Mucosa of rectum (tissue), 2 donors: Measurements from ENCODE around the gene MAP7D1.
A peak's percentile ranks its signal among the peaks of the same experiment; 100 is the strongest.

Experiments used
- H3K27ac ChIP-seq, 2 donors: one replicate each; pipeline ENCODE4 v1.7.0; 2013; ENCODE audit warnings: inconsistent platforms in 2 of 2, low read depth in 2 of 2, low read length in 2 of 2
- H3K27me3 ChIP-seq, 2 donors: one replicate each; pipeline ENCODE4 v1.7.0; 2013; ENCODE audit warnings: low read length in 2 of 2; ENCODE audit not compliant: control insufficient read depth in 2 of 2, insufficient read depth in 2 of 2
- H3K36me3 ChIP-seq, 2 donors: one replicate each; pipeline ENCODE4 v1.7.0; 2013; ENCODE audit warnings: low read length in 2 of 2; ENCODE audit not compliant: control insufficient read depth in 2 of 2, insufficient read depth in 2 of 2
- H3K4me1 ChIP-seq, 2 donors: one replicate each; pipeline ENCODE4 v1.7.0; 2013; ENCODE audit warnings: low read length in 2 of 2, mild to moderate bottlenecking in 1 of 2; ENCODE audit not compliant: control insufficient read depth in 2 of 2, insufficient read depth in 2 of 2
- H3K4me3 ChIP-seq, 2 donors: one replicate each; pipeline ENCODE4 v1.7.0; 2013; ENCODE audit warnings: low read length in 2 of 2
- H3K9ac ChIP-seq, 2 donors: one replicate each; pipeline ENCODE4 v1.7.0; 2013; ENCODE audit warnings: low read length in 2 of 2, low read depth in 1 of 2, mild to moderate bottlenecking in 1 of 2
- H3K9me3 ChIP-seq, 2 donors: one replicate each; pipeline ENCODE4 v1.7.0; 2013; ENCODE audit warnings: low read length in 2 of 2; ENCODE audit not compliant: control insufficient read depth in 2 of 2
- donor health status: healthy.
- donor health status: Normal muscosa, but diverticular disease.

The MAP7D1 gene

DNA sequence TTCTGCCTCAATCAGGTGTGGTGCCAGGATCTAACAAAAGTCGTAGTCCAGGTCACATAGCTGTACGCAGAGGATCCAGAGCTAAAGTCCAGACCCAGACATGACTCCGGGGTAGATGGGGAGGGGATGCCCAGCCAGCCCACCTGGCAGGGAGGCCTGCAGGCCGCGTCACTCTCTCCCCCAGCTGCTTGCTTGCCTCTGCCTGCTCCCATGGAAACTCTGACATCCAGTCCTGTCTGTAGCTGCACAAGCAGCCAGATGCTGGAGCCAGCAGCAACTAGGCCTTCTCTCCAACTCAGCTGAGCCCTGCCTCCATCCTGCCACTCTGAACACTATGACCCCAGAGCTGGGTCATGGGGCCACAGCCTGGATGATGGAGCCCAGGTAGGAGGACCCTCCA, 39.1 kb upstream of the MAP7D1 start:
- Histone ChIP-seq H3K27ac (no peak overlapping the region), H3K36me3 (no peaks in the 10 kb centered on the region), H3K9me3 (no peaks in the 10 kb centered on the region), H3K4me3 (no peak overlapping the region), H3K27me3 (no peaks in the 10 kb centered on the region), H3K9ac (no peak overlapping the region), H3K4me1 (peaks cover 0 to 2% of the 10 kb centered on the region in 2 donors)

DNA sequence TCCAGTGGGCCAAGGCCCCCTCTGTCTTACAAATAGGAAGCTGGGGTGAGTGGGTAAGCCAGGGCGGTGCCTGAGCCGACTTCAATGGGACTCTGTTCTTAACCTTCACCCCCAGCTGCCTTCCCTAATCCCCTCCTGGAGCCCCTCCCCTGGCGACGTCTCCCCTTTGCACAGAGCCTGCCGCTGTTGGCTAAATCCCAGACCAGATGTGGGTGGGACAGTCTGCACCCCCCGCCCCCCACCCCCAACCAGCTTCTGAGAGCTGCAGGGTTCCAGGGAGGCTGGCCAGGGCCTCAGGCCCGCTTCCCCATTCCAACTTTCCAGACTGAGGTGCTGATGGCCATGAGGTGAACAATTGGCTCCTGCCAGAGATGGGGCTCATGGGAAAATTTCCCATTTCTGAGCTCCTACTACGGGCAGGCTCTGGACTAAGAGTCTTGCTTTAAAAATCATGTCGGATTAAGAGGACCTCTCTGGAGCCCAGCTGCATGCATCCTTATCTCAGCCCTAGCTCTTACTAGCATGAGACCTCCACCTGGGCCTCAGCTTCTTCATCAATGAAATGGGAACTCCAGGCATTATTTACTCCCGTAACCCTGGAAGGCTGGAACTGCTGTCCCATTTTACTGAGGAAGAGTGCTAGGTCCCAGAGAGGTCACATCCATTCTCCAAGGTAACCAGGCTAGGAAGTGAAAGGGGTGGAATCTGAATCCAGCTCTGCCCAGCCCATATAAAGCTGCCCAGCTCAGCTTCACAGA, 37.3 kb upstream of the MAP7D1 start:
- no peak overlapping the region for H3K4me3 ChIP-seq
- peaks cover 0 to 2% of the 10 kb centered on the region in 2 donors for H3K4me1 ChIP-seq
- no peak overlapping the region for H3K9ac ChIP-seq
- no peaks in the 10 kb centered on the region for H3K36me3 ChIP-seq
- H3K27me3 ChIP-seq: peaks cover 3 to 5% of the 10 kb centered on the region in 2 donors
- no peak overlapping the region for H3K27ac ChIP-seq
- H3K9me3 ChIP-seq: no peaks in the 10 kb centered on the region

DNA sequence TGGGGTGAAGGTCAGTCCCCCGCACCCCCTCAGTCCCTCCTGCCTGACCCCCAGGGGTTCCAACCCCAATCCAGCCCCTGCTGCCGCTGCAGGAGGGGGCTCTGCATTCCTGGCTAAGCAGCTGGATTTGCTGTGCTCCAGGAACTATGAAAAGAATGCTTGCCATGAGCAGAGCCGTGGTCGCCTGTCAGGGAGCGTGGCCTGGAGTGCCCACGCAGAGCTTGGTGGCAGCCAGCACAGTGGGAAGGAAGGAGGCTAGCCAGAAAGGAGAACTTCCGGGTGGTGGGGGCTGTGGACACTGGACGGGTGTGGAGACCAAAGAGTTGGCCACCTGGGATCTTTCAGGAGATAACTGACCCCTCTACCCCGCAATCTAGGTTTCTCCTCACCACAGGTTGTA, 36.5 kb upstream of the MAP7D1 start:
- peaks cover 0 to 4% of the 10 kb centered on the region in 2 donors for H3K4me1 ChIP-seq
- H3K27ac ChIP-seq: no peak overlapping the region
- no peak overlapping the region for H3K4me3 ChIP-seq
- no peak overlapping the region for H3K9ac ChIP-seq
- peaks cover 8 to 10% of the 10 kb centered on the region in 2 donors for H3K27me3 ChIP-seq
- no peaks in the 10 kb centered on the region for H3K9me3 ChIP-seq
- H3K36me3 ChIP-seq: no peaks in the 10 kb centered on the region

DNA sequence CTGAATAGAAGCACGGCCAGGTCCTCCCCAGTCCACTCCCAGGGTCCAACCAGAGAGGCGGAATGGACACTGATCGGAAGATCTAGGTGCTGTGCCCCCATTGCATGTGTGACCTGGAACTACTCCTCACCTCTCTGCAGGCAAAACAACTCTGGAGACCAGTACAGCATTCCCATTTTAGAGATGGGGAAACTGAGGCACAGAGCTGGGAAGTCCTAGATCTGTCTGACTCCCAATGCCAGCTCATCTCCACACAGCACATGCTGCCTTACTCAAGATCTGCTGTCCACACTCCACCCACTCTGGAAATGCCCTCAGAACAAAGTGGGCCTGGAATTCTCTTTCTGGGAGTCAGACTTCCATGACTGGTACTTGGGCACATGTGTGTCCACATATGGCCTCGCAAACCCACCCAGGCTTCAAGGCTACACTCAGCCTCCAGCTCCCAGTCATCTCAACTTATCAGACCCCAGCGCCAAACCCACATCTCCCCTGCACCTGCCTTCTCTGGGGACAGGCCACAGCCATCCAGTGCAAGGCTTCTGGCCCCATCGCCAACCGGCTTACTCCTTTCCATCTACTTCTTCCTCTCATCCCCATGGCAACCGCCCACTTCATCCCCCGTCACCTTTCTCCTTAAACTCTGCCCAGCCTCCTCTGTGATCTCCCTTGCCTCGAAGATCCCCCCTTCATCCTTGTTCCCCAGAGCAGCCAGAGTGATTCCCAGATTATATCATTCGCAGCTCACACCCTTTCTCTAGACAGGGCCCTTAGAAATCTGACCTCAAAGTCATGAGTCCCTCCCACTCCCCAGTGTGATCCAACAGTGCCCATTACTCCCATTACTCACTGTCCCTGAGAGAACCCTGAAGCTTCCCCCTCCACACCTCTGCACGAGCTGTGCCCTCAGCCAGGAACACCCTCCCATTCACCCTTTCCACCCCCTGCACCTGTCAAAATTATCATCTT, 33.6 kb upstream of the MAP7D1 start:
- Histone ChIP-seq H3K9ac (no peak overlapping the region), H3K27me3 (peaks cover 16 to 20% of the 10 kb centered on the region in 2 donors), H3K4me3 (no peak overlapping the region), H3K36me3 (no peaks in the 10 kb centered on the region), H3K4me1 (peaks cover 2% of the 10 kb centered on the region in 2 donors), H3K27ac (no peak overlapping the region), H3K9me3 (no peaks in the 10 kb centered on the region)

DNA sequence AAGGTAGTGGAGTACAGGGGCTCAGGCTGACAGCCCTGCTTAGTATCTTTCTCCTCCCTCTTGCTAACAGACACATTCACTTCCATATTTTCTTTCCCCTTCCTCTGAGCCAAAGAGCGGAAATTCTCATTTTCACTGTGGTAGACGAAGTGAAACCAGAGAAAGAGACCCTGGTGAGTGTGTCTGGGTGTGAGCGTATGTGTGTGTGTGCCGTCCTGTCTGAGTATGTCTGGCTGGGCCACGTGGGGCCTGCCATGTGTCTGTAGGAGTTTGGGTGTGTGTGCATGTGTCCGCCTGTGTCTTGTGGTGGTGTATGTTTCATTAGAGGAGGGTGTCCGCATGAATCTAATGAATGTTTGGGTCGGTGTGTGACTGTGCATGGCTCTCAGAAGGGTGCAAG, 32.6 kb upstream of the MAP7D1 start:
- H3K4me3 ChIP-seq: no peak overlapping the region
- peaks cover 2% of the 10 kb centered on the region in 2 donors for H3K4me1 ChIP-seq
- no peak overlapping the region for H3K27ac ChIP-seq
- no peaks in the 10 kb centered on the region for H3K9me3 ChIP-seq
- H3K9ac ChIP-seq: no peak overlapping the region
- H3K36me3 ChIP-seq: no peaks in the 10 kb centered on the region
- peaks cover 16 to 20% of the 10 kb centered on the region in 2 donors for H3K27me3 ChIP-seq

DNA sequence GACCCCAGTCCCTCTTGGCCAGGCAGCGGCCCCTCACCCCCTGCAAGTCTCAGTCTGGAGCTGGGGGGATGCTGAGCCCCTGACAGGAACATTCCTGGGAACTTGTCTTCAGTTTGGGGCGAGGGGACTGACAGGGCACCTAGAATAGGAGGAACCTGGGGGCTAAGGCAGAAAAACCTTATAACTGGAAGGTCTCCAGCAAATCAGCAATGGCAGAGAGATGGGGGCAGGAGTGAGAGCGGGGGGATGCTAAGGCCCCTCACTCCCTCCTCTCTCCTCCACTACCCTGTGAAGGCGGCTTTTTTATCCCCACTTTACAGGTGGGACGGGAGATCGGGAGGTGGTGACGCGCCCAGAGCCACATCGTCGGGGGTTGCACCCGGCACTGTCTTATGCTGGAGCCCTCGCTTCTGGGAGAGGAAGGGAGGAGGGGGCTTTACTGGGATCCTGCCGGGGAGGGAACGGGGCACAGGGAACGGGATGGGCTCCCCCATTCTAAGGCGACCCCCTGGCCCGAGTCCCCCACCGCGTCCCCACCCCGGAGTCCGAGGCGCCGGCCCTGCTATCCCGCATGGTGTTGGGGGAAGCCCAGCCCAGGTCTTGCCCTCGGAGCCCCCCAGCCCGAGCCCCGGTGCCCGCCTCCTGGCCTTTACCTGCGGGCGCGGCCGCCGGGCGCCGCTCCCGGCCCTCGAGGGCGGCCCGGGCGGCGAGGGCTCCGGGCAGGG, 31.4 kb upstream of the MAP7D1 start:
- Histone ChIP-seq H3K27me3 (peaks cover 16 to 20% of the 10 kb centered on the region in 2 donors), H3K4me3 (no peak overlapping the region), H3K27ac (no peak overlapping the region), H3K9ac (no peak overlapping the region), H3K9me3 (no peaks in the 10 kb centered on the region), H3K36me3 (no peaks in the 10 kb centered on the region), H3K4me1 (peaks cover 2% of the 10 kb centered on the region in 2 donors)

DNA sequence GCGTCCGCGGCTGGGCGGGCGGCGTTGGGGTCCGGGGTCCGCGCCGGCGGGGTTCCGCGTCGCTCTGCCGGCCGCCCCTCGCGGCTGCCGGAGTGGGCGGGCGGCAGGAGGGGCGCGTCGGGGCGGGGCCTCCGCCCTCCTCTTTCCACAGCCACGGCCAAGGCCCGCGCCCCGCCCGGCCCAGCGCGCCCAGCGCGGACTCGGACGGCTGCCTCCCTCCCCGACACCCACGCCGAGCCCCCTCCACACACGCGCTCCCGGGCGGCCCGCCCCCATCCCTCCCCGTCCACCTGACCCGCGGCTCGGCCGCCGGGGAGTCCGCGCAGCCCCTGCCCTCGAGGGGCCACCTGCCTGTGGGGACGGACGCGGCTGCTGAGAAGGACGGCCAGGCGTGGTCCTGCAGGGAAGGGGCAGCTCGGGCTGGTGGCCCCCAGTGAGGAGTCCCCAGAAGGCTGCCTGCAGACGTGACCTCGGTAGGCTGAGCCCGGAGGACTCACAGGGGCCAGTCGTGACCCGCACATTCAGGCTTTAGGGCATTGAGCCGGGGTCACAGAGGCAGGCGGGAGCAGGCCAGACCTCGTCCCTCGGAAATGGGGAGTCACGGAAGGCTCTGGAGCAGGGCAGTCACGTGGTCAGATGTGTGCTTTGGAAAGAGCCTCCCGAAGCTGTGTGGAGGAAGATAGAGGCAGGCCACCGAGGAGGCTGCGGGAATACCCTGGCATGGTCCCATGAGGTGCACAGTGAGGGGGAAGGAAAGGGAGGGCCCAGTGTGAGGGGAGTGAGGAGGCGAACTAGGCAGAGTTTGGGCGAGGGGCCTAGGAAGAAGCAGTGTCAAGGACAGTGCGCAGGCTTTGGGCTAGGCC, 30.6 kb upstream of the MAP7D1 start, which contains the start of gene COL8A2:
TSS of gene COL8A2 (minus strand) at position 94 of the 863 bp plus-strand sequence. CDS start 24,980 bp downstream, outside the sequence.
- Histone ChIP-seq H3K36me3 (no peaks in the 10 kb centered on the region), H3K27me3 (peaks cover 16 to 20% of the 10 kb centered on the region in 2 donors), H3K4me1 (peaks cover 2% of the 10 kb centered on the region in 2 donors), H3K4me3 (peak within 1 kb of the TSS; percentile 28 to 41), H3K9ac (no peak within 1 kb of the TSS), H3K9me3 (no peaks in the 10 kb centered on the region), H3K27ac (no peak within 1 kb of the TSS)

DNA sequence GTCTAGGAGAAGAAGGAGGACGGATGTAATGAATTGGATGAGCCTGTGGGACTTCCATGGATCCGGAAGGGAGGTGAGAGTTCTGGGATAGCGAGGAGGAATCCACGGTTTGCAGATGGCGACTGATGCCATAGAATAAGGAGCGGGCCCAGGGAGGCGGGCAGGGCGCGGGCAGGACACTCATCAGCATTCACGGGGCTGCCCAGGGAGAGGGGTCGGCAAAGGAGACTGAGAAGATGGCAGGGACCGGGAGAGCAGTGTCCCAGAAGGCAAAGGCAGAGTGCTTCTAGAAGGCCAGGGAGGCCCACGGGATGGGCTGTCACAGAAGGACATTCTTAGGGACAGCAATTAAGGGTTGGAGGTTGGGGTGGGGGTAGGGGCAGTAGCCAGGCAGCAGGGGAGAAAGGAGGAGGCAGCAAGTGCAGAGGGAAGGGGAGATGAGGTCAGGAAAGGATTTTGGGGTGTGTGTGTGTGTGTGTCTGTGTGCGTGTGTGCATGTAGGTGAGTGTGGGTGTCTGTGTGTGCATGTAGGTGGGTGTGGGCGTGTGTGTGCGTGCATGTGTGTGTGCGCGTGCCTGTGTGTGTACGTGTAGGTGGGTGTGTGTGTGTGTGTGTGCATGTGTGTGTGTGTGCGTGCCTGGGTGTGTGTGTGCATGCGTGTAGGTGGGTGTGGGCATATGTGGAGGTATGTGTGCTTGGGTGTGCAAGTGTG, 29.8 kb upstream of the MAP7D1 start:
- Histone ChIP-seq H3K4me1 (peaks cover 2% of the 10 kb centered on the region in 2 donors), H3K4me3 (no peak overlapping the region), H3K27me3 (peaks cover 16 to 20% of the 10 kb centered on the region in 2 donors), H3K36me3 (no peaks in the 10 kb centered on the region), H3K9ac (no peak overlapping the region), H3K27ac (no peak overlapping the region), H3K9me3 (no peaks in the 10 kb centered on the region)
